H1 (cell line): Measurements from ENCODE around the gene ANKRD9.

ENCODE experiments used
- CEBPB ChIP-seq: IDR thresholded peaks from 2 replicates; pipeline ENCODE4 v1.6.1; 2012; ENCODE audit warnings: low read depth, low read length
- EZH2 ChIP-seq: fragments of 200-600 bp; sonication (generic); IDR thresholded peaks from 2 replicates; pipeline ENCODE4 v1.7.1; 2012; ENCODE audit warnings: low read depth, mild to moderate bottlenecking, moderate library complexity, low read length, inconsistent platforms; ENCODE audit not compliant: severe bottlenecking
- HDAC6 ChIP-seq: IDR thresholded peaks from one replicate; pipeline ENCODE4 v1.7.1; 2012; ENCODE audit warnings: low read depth, mild to moderate bottlenecking, inconsistent platforms, low read length, moderate library complexity
- PHF8 ChIP-seq: fragments of 200-600 bp; sonication (generic); conservative IDR thresholded peaks from 2 replicates; pipeline ENCODE4 v1.7.1; 2012; ENCODE audit warnings: low read depth, mild to moderate bottlenecking, inconsistent platforms, low read length, moderate library complexity
- POLR2AphosphoS5 ChIP-seq: IDR thresholded peaks from 2 replicates; pipeline ENCODE4 v1.6.1; 2011; ENCODE audit warnings: low read depth, low read length
- RBBP5 ChIP-seq: IDR thresholded peaks from 2 replicates; pipeline ENCODE4 v1.7.1; 2012; ENCODE audit warnings: low read depth, mild to moderate bottlenecking, inconsistent platforms, low read length, moderate library complexity, borderline replicate concordance
- RFX5 ChIP-seq: IDR thresholded peaks from 2 replicates; pipeline ENCODE4 v1.6.1; 2011; ENCODE audit warnings: low read depth, low read length, improper control_type of control experiment, borderline replicate concordance
- SP1 ChIP-seq: IDR thresholded peaks from 2 replicates; pipeline ENCODE4 v1.6.1; 2011; ENCODE audit warnings: low read depth, low read length
- YY1 ChIP-seq: IDR thresholded peaks from 2 replicates; pipeline ENCODE4 v1.6.1; 2011; ENCODE audit warnings: low read depth, mild to moderate bottlenecking, low read length
- TF ChIP-seq, protein P1 (sequence below), 3 experiments: IDR thresholded peaks; 1 replicate in 2 of 3; 2 replicates in 1 of 3; pipeline versions ENCODE4 v1.5.1 to v1.6.1; 2011; ENCODE audit warnings: low read length in 3 of 3, mild to moderate bottlenecking in 3 of 3, inconsistent platforms in 2 of 3, low read depth in 1 of 3, moderate library complexity in 1 of 3; ENCODE audit not compliant: insufficient read depth in 1 of 3; ENCODE audit errors: control extremely low read depth in 1 of 3
- TF ChIP-seq, protein P2 (sequence below): IDR thresholded peaks from 2 replicates; pipeline ENCODE4 v1.6.1; 2011; ENCODE audit warnings: low read depth, mild to moderate bottlenecking, low read length; ENCODE audit not compliant: insufficient read depth

DNA sequence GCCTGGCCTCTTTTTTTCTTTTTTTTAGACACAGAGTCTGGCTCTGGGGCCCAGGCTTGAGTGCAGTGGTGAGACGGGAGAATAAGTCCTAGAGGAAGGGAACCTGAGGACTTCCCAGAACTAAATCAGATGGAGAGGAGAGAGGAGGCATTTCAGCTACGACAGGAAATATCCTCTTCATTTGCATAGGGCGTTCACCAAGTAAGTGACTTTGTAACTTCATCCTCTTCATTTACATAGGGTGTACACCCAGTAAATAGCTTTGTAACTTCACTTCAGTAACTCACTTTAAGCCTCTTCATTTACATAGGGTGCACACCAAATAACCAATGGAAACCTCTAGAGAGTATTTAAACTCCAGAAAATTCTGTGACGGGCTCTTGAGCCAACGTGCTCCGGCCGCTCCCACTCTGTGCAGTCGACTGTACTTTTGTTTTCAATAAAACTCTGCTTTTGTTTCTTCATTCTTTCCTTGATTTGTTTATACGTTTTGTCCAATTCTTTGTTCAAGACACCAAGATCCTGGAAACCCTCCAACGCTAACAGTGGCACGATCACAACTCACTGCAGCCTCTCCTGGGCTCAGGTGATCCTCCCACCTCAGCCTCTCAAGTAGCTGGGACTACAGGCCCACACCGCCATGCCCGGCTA, 21.4 kb upstream of the ANKRD9 start:
- no peak for TF ChIP-seq YY1
- TF ChIP-seq, protein P1, sequence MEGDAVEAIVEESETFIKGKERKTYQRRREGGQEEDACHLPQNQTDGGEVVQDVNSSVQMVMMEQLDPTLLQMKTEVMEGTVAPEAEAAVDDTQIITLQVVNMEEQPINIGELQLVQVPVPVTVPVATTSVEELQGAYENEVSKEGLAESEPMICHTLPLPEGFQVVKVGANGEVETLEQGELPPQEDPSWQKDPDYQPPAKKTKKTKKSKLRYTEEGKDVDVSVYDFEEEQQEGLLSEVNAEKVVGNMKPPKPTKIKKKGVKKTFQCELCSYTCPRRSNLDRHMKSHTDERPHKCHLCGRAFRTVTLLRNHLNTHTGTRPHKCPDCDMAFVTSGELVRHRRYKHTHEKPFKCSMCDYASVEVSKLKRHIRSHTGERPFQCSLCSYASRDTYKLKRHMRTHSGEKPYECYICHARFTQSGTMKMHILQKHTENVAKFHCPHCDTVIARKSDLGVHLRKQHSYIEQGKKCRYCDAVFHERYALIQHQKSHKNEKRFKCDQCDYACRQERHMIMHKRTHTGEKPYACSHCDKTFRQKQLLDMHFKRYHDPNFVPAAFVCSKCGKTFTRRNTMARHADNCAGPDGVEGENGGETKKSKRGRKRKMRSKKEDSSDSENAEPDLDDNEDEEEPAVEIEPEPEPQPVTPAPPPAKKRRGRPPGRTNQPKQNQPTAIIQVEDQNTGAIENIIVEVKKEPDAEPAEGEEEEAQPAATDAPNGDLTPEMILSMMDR (IDR thresholded peaks at IDR 0.05; ENCODE audit: control extremely low read depth in 1 of 3, insufficient read depth in 1 of 3, low read depth in 1 of 3, low read length in 3 of 3) = no peak
- no peak for TF ChIP-seq RFX5
- TF ChIP-seq EZH2 = no peak
- no peak for TF ChIP-seq PHF8
- TF ChIP-seq RBBP5 = no peak
- no peak for TF ChIP-seq HDAC6
- no peak for TF ChIP-seq CEBPB
- TF ChIP-seq SP1 = no peak
- TF ChIP-seq POLR2AphosphoS5 = no peak
- TF ChIP-seq, protein P2, sequence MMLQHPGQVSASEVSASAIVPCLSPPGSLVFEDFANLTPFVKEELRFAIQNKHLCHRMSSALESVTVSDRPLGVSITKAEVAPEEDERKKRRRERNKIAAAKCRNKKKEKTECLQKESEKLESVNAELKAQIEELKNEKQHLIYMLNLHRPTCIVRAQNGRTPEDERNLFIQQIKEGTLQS = no peak
